Measurements from ENCODE around the gene SCN7A.

SCN7A gene

DNA sequence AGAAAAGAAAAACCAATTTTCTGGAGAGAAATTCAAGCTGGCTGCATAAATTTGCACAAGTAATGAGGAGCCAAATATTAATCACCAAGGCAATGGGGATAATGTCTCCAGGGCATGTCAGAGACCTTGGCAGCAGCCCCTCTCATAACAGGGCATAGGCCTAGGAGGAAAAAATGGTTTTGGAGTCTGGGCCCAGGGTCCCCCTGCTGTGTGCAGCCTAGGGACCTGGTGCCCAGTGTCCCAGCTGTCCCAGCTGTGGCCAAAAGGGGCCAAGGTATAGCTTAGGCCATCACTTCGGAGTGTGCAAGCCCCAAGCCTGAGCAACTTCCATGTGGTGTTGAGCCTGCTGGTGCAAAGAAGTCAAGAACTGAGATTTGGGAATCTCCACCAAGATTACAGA is 57.1 kb downstream of the SCN7A start:
- TF ChIP-seq, protein P1, sequence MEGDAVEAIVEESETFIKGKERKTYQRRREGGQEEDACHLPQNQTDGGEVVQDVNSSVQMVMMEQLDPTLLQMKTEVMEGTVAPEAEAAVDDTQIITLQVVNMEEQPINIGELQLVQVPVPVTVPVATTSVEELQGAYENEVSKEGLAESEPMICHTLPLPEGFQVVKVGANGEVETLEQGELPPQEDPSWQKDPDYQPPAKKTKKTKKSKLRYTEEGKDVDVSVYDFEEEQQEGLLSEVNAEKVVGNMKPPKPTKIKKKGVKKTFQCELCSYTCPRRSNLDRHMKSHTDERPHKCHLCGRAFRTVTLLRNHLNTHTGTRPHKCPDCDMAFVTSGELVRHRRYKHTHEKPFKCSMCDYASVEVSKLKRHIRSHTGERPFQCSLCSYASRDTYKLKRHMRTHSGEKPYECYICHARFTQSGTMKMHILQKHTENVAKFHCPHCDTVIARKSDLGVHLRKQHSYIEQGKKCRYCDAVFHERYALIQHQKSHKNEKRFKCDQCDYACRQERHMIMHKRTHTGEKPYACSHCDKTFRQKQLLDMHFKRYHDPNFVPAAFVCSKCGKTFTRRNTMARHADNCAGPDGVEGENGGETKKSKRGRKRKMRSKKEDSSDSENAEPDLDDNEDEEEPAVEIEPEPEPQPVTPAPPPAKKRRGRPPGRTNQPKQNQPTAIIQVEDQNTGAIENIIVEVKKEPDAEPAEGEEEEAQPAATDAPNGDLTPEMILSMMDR (IDR thresholded peaks at IDR 0.05; ENCODE audit: low read depth, low read length) = no peak

DNA sequence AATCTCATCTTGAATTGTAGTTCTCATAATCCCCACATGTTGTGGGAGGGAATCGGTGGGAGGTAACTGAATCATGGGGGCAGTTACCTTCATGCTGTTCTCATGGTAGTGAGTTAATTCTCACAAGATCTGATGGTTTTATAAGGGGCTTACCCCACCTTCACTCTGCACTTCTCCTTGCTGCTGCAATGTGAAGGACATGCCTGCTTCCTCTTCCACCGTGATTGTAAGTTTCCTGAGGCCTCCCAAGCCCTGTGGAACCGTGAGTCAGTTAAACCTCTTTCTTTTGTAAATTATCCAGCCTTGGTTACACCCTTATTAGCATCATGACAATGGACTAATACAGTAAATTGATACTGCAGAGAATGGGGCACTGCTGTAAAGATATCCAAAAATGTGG is 57.9 kb downstream of the SCN7A start:
- TF ChIP-seq, protein P1 (IDR thresholded peaks at IDR 0.05; ENCODE audit: low read depth, low read length) = no peak
- DNase-seq (ENCODE audit: extremely low read depth, low read depth) = no peak

More for the DNA sequence above, 57.1 kb downstream of the SCN7A start:
- DNase-seq (ENCODE audit: extremely low read depth, low read depth) = no peak

DNA sequence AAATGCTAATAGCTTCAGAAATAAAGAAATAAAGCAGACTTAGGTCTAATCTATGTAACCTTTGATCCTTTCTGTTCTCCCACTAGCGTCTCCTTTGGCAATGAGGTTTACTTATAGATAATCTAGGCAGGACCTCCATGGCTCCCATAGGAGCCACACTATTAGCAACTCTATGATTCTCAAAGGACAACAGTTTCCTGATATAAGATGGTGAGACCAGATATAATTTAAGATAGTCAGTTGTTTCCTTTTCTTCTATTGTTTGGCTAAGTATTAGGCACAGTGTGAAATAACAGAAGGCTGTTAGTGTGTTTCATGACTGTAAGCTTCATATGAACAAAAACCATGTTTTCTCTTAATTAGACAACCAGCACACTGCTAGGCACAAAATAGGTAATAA is 59.6 kb downstream of the SCN7A start:
- TF ChIP-seq, protein P1 (IDR thresholded peaks at IDR 0.05; ENCODE audit: low read depth, low read length) = no peak
- DNase-seq (ENCODE audit: extremely low read depth, low read depth) = no peak

DNA sequence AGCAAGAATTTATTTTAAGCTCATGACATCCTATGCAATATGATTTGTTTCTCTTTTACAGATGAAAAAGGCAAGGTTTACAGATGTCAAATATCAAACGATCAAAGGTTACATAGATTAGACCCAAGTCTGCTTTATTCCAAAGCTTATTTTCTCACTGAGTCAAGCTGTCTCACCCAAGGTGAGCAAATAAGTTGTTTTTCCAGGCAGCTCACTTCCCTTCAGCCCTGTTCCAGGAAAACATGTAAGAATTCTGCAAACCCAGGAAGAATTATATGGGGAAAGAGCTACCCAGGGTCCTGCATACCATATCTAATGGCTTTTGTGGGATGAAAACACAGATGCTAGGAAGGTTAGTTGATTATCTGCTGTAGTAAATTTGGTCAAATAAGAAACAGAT is 60.6 kb downstream of the SCN7A start:
- no peak for DNase-seq (ENCODE audit: extremely low read depth, low read depth)
- TF ChIP-seq, protein P1 (IDR thresholded peaks at IDR 0.05; ENCODE audit: low read depth, low read length) = no peak

DNA sequence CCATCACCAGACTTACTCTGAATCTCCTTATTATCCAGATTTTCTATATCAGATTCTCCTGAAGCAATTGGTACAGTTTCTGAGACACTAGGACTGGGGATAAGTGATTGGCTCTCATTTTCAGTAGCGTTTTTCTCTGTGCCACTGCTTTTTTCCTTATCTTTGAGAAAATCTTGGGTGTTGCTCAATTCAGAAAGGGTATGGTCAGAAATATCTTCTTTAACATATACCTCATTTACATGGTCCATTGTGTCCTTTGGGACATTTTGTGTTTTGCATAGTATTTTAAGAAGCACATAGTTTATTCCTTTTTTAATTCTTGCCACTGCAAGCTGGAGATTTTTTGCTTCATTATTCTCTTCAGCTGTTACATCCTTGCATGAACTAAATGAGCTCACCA is 61.7 kb downstream of the SCN7A start:
- TF ChIP-seq, protein P1 (IDR thresholded peaks at IDR 0.05; ENCODE audit: low read depth, low read length) = no peak
- no peak for DNase-seq (ENCODE audit: extremely low read depth, low read depth)

DNA sequence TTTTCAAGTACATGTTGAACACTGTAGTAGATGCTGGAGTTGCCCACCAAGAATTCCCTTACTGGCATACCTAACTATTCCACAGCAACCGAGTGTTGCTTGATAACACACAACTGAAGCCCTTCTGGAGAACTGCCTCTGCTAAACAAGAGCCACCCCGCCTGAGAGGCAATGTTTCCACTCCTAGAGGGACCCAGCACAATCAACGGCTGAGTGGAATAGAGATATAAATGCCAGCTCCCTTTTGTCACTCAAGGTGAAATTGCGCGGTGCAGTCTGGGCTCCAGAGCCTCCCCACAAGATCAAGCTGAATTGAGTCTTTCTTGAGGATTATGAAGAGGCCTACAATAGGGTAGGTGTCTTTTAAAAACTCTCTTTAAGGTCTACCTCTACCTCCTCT is 69.2 kb downstream of the SCN7A start:
- DNase-seq (ENCODE audit: extremely low read depth, low read depth) = no peak
- TF ChIP-seq, protein P1 (IDR thresholded peaks at IDR 0.05; ENCODE audit: low read depth, low read length) = no peak

DNA sequence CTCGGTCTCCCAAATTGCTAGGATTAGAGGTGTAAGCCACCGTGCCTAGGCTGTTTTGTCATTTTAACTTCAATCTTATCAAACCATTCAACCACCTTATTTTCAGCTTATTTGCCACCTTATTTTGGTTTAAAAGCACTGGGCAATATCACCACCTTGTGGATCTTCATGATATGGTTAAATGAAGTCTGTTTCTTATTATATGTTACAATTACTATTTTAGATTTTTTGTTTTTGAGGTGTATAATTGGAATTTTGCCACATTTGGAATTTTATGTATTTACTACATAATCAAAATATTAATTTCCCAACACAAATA is 74.5 kb downstream of the SCN7A start:
- peak; percentile 23 for DNase-seq (ENCODE audit: extremely low read depth, low read depth)
- TF ChIP-seq, protein P1 (IDR thresholded peaks at IDR 0.05; ENCODE audit: low read depth, low read length) = peak; percentile 55
